H1 (cell line): ENCODE results near the gene AFF1. TPM values are rescaled to one million over a fixed set of nuclear protein-coding genes. Genes with fewer than 3 reads are reported as not detected.
"Not testable (repeated sequence)": the region's sequence is repeated elsewhere in the genome, so short reads cannot be mapped to it uniquely, and the experiment has no call there.

Experiments
- CTCF ChIA-PET: fragments of 300-600 bp; sonication (Branson Sonifier 250); formaldehyde crosslinking; loops from one replicate; lab custom pipeline; 2021; ENCODE audit not compliant: partially characterized antibody; lab: Charles Lee
- POLR2A ChIA-PET: fragments of 300-600 bp; sonication (Branson Sonifier 250); formaldehyde crosslinking; loops from one replicate; lab custom pipeline; 2021; ENCODE audit warnings: inconsistent platforms; ENCODE audit not compliant: partially characterized antibody; lab: Charles Lee
- DNase-seq, 2 experiments: peaks; one replicate each; pipeline versions ENCODE4 v3.0.0 to v3.0.0-alpha.2; 2010 to 2022; ENCODE audit warnings: low spot score in 2 of 2, low read depth in 1 of 2, mixed read lengths in 1 of 2
- FAIRE-seq: peaks from 2 replicates; lab custom pipeline; 2011; peaks lifted over from hg19 to GRCh38; lab: Jason Lieb, UNC
- H2AFZ ChIP-seq: 2 replicates; pipeline ENCODE4 v1.8.1; 2012; ENCODE audit warnings: low read length, inconsistent platforms
- H2AK5ac ChIP-seq: 2 replicates; pipeline ENCODE4 v1.6.1; 2013; ENCODE audit warnings: low read depth, low read length
- H2BK120ac ChIP-seq: replicated peaks from 2 replicates; pipeline ENCODE3; 2013; ENCODE audit warnings: low read depth, low read length, inconsistent platforms
- H2BK12ac ChIP-seq: 2 replicates; pipeline ENCODE4 v1.6.1; 2013; ENCODE audit warnings: low read depth, low read length
- H2BK15ac ChIP-seq: 2 replicates; pipeline ENCODE4 v1.6.1; 2013; ENCODE audit warnings: low read length
- H2BK20ac ChIP-seq: 2 replicates; pipeline ENCODE4 v1.6.1; 2013; ENCODE audit warnings: low read length
- H2BK5ac ChIP-seq: 2 replicates; pipeline ENCODE4 v1.6.1; 2013; ENCODE audit warnings: low read depth, low read length
- H3K14ac ChIP-seq: 2 replicates; pipeline ENCODE4 v1.6.1; 2013; ENCODE audit warnings: inconsistent platforms; ENCODE audit not compliant: insufficient read length
- H3K18ac ChIP-seq: 2 replicates; pipeline ENCODE4 v1.6.1; 2013; ENCODE audit warnings: low read length; ENCODE audit errors: extremely low read depth
- H3K23ac ChIP-seq: 2 replicates; pipeline ENCODE4 v1.6.1; 2013; ENCODE audit warnings: inconsistent platforms; ENCODE audit not compliant: insufficient read length
- H3K23me2 ChIP-seq: 2 replicates; pipeline ENCODE4 v1.6.1; 2013; ENCODE audit warnings: low read depth, low read length
- H3K27ac ChIP-seq: 2 replicates; pipeline ENCODE4 v1.6.1; 2011; ENCODE audit warnings: low read depth, low read length, inconsistent platforms
- H3K27me3 ChIP-seq, 4 experiments: replicated peaks in 1 of 4; 1 replicate in 1 of 4; 2 replicates in 3 of 4; pipeline versions ENCODE4 v1.6.1 to v1.8.1; 2011 to 2013; ENCODE audit warnings: low read length in 3 of 4, mild to moderate bottlenecking in 3 of 4, inconsistent platforms in 2 of 4, mixed read lengths in 2 of 4, moderate library complexity in 1 of 4; ENCODE audit not compliant: control insufficient read depth in 3 of 4, insufficient read depth in 3 of 4; ENCODE audit errors: extremely low read depth in 1 of 4
- H3K36me3 ChIP-seq, 4 experiments: 2 replicates each; pipeline versions ENCODE4 v1.6.1 to v1.8.1; 2011 to 2013; ENCODE audit warnings: mild to moderate bottlenecking in 4 of 4, low read length in 3 of 4, moderate library complexity in 2 of 4, control low read depth in 1 of 4, inconsistent platforms in 1 of 4; ENCODE audit not compliant: insufficient read depth in 4 of 4, control insufficient read depth in 2 of 4
- H3K4ac ChIP-seq: replicated peaks from 2 replicates; pipeline ENCODE3; 2013; ENCODE audit warnings: low read length, low read depth, mixed read lengths, inconsistent platforms; ENCODE audit not compliant: insufficient read length
- H3K4me1 ChIP-seq, 4 experiments: replicated peaks in 1 of 4; 1 replicate in 1 of 4; 2 replicates in 3 of 4; pipeline versions ENCODE4 v1.6.1 to v1.8.1; 2011 to 2013; ENCODE audit warnings: low read length in 3 of 4, inconsistent platforms in 2 of 4, mixed read lengths in 1 of 4; ENCODE audit not compliant: insufficient read depth in 4 of 4, control insufficient read depth in 3 of 4
- H3K4me2 ChIP-seq, 2 experiments: 2 replicates each; pipeline versions ENCODE4 v1.6.1 to v1.8.1; 2011 to 2013; ENCODE audit warnings: low read depth in 2 of 2, low read length in 2 of 2, control low read depth in 1 of 2, inconsistent platforms in 1 of 2, mild to moderate bottlenecking in 1 of 2; ENCODE audit not compliant: insufficient read depth in 1 of 2
- H3K4me3 ChIP-seq, 4 experiments: fragments of 200-600, 300-600 bp in 1 of 4; sonication (generic), shearing (Covaris generic), sonication (Bioruptor Twin) in 1 of 4; 2 replicates each; pipeline versions ENCODE4 v1.5.1 to v1.8.1; 2011 to 2016; ENCODE audit warnings: low read length in 4 of 4, low read depth in 3 of 4, control low read depth in 2 of 4, inconsistent platforms in 2 of 4, mild to moderate bottlenecking in 2 of 4, mixed read lengths in 1 of 4, moderate library complexity in 1 of 4; ENCODE audit not compliant: insufficient read depth in 2 of 4; ENCODE audit errors: extremely low read depth in 1 of 4
- H3K56ac ChIP-seq: replicated peaks from 2 replicates; pipeline ENCODE3; 2013; ENCODE audit warnings: low read depth, mild to moderate bottlenecking, mixed read lengths, low read length, inconsistent platforms; ENCODE audit not compliant: insufficient read length
- H3K79me1 ChIP-seq: 2 replicates; pipeline ENCODE4 v1.6.1; 2013; ENCODE audit warnings: low read depth, low read length, control low read depth
- H3K79me2 ChIP-seq, 2 experiments: 2 replicates each; pipeline versions ENCODE4 v1.6.1 to v1.8.1; 2012 to 2013; ENCODE audit warnings: low read length in 2 of 2, mild to moderate bottlenecking in 2 of 2, inconsistent platforms in 1 of 2; ENCODE audit not compliant: insufficient read depth in 2 of 2, control insufficient read depth in 1 of 2
- H3K9ac ChIP-seq, 4 experiments: replicated peaks in 1 of 4; 1 replicate in 1 of 4; 2 replicates in 3 of 4; pipeline versions ENCODE4 v1.6.1 to v1.8.1; 2011 to 2013; ENCODE audit warnings: low read depth in 3 of 4, low read length in 3 of 4, control low read depth in 2 of 4, mild to moderate bottlenecking in 2 of 4, moderate library complexity in 2 of 4, inconsistent platforms in 1 of 4; ENCODE audit errors: extremely low read depth in 1 of 4
- H3K9me3 ChIP-seq, 2 experiments: 2 replicates each; pipeline versions ENCODE4 v1.6.1 to v1.8.1; 2012 to 2013; ENCODE audit warnings: mild to moderate bottlenecking in 2 of 2, moderate library complexity in 2 of 2, control low read depth in 1 of 2, inconsistent platforms in 1 of 2, low read depth in 1 of 2, low read length in 1 of 2, mixed read lengths in 1 of 2; ENCODE audit not compliant: insufficient read depth in 2 of 2
- H4K20me1 ChIP-seq, 2 experiments: replicated peaks in 1 of 2; 2 replicates each; pipeline versions ENCODE3 to v1.8.1; 2011 to 2013; ENCODE audit warnings: inconsistent platforms in 2 of 2, low read length in 2 of 2, mild to moderate bottlenecking in 1 of 2; ENCODE audit not compliant: insufficient read depth in 2 of 2, control insufficient read depth in 1 of 2
- H4K5ac ChIP-seq: 2 replicates; pipeline ENCODE4 v1.6.1; 2013; ENCODE audit warnings: low read length, low read depth, mixed read lengths, inconsistent platforms; ENCODE audit not compliant: insufficient read length
- H4K8ac ChIP-seq: 2 replicates; pipeline ENCODE4 v1.8.0; 2013; ENCODE audit warnings: mild to moderate bottlenecking, moderate library complexity, low read length, inconsistent platforms; ENCODE audit not compliant: insufficient read depth; ENCODE audit errors: extremely low read depth
- H4K91ac ChIP-seq: replicated peaks from 2 replicates; pipeline ENCODE3; 2013; ENCODE audit warnings: low read length, mixed read lengths, inconsistent platforms; ENCODE audit not compliant: insufficient read length
- WGBS, 2 experiments: shearing (Covaris generic) in 1 of 2; methylation state at CpG; one replicate each; pipeline versions ENCODE4 v1.1.6 to v1.1.7; 2013 to 2015; ENCODE audit warnings: low lambda C conversion rate in 2 of 2, mixed read lengths in 2 of 2, inconsistent platforms in 1 of 2, low coverage in 1 of 2, missing lambda C conversion rate in 1 of 2; ENCODE audit not compliant: insufficient replicate concordance in 2 of 2, insufficient coverage in 1 of 2, insufficient read length in 1 of 2; ENCODE audit errors: extremely low coverage in 1 of 2, missing lambda C conversion rate in 1 of 2; 5-methylcytosine and 5-hydroxymethylcytosine counted together
- polyA plus RNA-seq, 7 experiments: library from polyadenylated mRNA; depleted of rRNA in 3 of 7; stranded (reverse) in 5 of 7; unstranded in 2 of 7; fragments of >200 nt in 5 of 7; fragments of 200-250 nt in 2 of 7; gene quantifications; 1 replicate in 5 of 7; 2 replicates in 1 of 7; 4 replicates in 1 of 7; pipeline versions ENCODE4 v1.2.1 to v1.2.3, GENCODE V29; 2011 to 2013; ENCODE audit warnings: missing spikeins in 2 of 7, mixed read lengths in 2 of 7
- total RNA-seq: library from RNA; stranded (reverse); fragmentation: NEBNext Ultra II Directional; extraction: Animal tissue kit (Norgen Biotek cat#: 25700); gene quantifications from 2 replicates; pipeline ENCODE4 v1.2.1, GENCODE V29; 2021

The AFF1 gene
- total and polyA plus RNA-seq, 2 of the 8 experiments (the other 6 are each of a cell fraction or from before 2014, with no cell fraction given) = 14.8 to 85.5 TPM

DNA sequence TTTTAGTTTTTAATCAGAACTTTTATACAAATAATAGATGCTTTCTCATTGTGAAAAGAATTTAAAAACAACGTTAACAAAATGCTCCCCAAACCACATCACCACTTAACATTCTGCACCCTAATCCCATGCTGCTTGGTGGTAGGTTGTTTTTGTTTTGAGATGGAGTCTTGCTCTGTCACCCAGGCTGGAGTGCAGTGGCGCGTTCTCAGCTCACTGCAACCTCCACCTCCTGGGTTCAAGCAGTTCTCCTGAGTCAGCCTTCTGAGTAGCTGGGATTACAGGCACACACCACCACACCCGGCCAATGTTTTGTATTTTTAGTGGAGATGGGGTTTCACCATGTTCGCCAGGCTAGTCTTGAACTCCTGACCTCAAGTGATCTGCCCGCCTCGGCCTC is 102.4 kb downstream of the AFF1 start:
- not testable (repeated sequence) for H3K4ac ChIP-seq, H3K79me1 ChIP-seq, H3K27ac ChIP-seq, H3K9ac ChIP-seq, H4K5ac ChIP-seq, H2BK15ac ChIP-seq, H2BK5ac ChIP-seq, H4K8ac ChIP-seq, H3K56ac ChIP-seq, FAIRE-seq, H3K4me2 ChIP-seq, H2BK12ac ChIP-seq, H4K91ac ChIP-seq, H3K14ac ChIP-seq, H3K4me3 ChIP-seq, H2BK20ac ChIP-seq, H3K18ac ChIP-seq, H3K9me3 ChIP-seq, H3K23me2 ChIP-seq, H3K36me3 ChIP-seq, H2AK5ac ChIP-seq, H2AFZ ChIP-seq, H3K27me3 ChIP-seq, H3K23ac ChIP-seq, H2BK120ac ChIP-seq
- H4K20me1 ChIP-seq = peaks cover 24 to 27% of the 10 kb centered on the region in 2 experiments
- ChIA-PET CTCF (interaction anchor here (0.6 to 2.3 kb wide), 4 partner anchors 39 to 115 kb away, joined by 3 to 6 read pairs (median 4); no protein-coding TSS in a partner anchor), POLR2A (interaction anchor here (1.3 to 1.6 kb wide), 3 partner anchors 23 to 77 kb away, joined by 3 to 4 read pairs (median 4); no protein-coding TSS in a partner anchor)
- DNase-seq = peak in 1 of 2 experiments; percentile 31
- H3K4me1 ChIP-seq = peaks cover 2 to 27% (median 20%) of the 10 kb centered on the region in 4 experiments
- 78% methylated on average over 7 of the region's 7 CpGs; no CpG with 5 or more reads in 1 of the 2 experiments for WGBS, 2 experiments
- peaks cover 14 to 95% of the 10 kb centered on the region in 2 experiments for H3K79me2 ChIP-seq
